HAP-1 (cell line): Measurements from ENCODE around the gene EHD4.

Experiments used
- DNase-seq, 2 experiments: peaks; one replicate each; pipeline ENCODE4 v3.0.0-alpha.2; 2016 to 2020; ENCODE audit warnings: low spot score in 2 of 2
- H3K27me3 ChIP-seq: fragments of 250-450 bp; sonication (Bioruptor Pico); 2 replicates; pipeline ENCODE4 v1.5.1; 2020; ENCODE audit warnings: low read depth, mild to moderate bottlenecking, moderate library complexity
- H3K36me3 ChIP-seq: fragments of 250-450 bp; sonication (Bioruptor Pico); replicated peaks from 2 replicates; pipeline ENCODE4 v1.5.1; 2020; ENCODE audit warnings: mild to moderate bottlenecking
- H3K4me1 ChIP-seq: fragments of 250-450 bp; sonication (Bioruptor Pico); 2 replicates; pipeline ENCODE4 v1.5.1; 2020; ENCODE audit warnings: mild to moderate bottlenecking
- H3K4me3 ChIP-seq: fragments of 250-450 bp; sonication (Bioruptor Pico); 2 replicates; pipeline ENCODE4 v1.5.1; 2020; ENCODE audit warnings: mild to moderate bottlenecking, moderate library complexity
- H3K9me3 ChIP-seq: fragments of 250-450 bp; sonication (Bioruptor Pico); 2 replicates; pipeline ENCODE4 v1.5.1; 2020; ENCODE audit warnings: mild to moderate bottlenecking, moderate library complexity
- in situ Hi-C: fragments of 300-500 bp; cut with MboI; formaldehyde crosslinking; loops from 3 replicates; pipeline ENCODE4 v1.14.3; 2020; ENCODE audit warnings: low sequenced_read_pairs, inconsistent platforms, mixed read lengths

EHD4 gene

DNA sequence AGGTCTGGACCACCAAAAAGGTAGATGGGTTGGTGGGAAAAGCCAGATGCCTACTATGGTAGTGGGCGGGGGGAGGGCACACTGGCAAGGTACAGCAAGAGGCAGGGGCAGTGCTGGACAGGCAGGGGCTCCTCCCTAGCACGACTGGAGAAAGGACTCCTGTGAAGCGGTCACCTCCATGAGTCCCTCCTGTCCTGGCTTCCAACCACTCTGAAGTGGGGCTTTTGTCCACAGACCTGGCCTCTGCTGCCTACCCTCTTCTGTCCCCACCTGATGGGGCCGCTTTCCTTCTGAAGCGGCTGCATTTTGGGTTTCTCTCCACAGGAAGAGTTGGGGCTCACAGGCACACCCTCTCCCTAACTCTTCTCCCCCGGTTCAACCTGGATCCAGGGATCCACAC lies 75.8 kb downstream of the EHD4 start:
- Histone ChIP-seq H3K27me3 (no peaks in the 10 kb centered on the region), H3K9me3 (no peaks in the 10 kb centered on the region), H3K4me3 (no peak overlapping the region), H3K4me1 (no peaks in the 10 kb centered on the region), H3K36me3 (no peaks in the 10 kb centered on the region)
- DNase-seq, result no peak
- in situ Hi-C loops, result no loop called here

DNA sequence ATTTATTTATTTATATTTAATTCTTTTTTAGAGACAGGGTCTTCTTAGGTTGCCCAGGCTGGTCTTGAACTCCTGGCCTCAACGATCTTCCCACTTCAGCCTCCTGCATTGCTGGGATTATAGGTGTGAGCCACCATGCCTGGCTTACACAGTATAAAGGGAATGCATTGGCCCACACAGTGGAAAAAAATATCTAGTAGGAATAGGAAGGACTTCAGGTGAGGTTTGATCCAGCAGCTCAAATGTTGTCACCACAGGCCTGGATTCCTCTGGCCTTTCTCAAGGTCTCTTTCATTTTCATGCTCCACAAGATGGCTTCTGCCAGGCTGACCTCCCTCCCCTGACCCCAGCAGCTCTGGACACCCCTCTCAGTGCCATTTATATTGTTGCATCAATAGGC lies 76.4 kb downstream of the EHD4 start:
- Histone ChIP-seq H3K27me3 (no peaks in the 10 kb centered on the region), H3K36me3 (no peaks in the 10 kb centered on the region), H3K9me3 (no peaks in the 10 kb centered on the region), H3K4me1 (no peaks in the 10 kb centered on the region), H3K4me3 (no peak overlapping the region)
- DNase-seq, result no peak
- in situ Hi-C loops, result no loop called here

DNA sequence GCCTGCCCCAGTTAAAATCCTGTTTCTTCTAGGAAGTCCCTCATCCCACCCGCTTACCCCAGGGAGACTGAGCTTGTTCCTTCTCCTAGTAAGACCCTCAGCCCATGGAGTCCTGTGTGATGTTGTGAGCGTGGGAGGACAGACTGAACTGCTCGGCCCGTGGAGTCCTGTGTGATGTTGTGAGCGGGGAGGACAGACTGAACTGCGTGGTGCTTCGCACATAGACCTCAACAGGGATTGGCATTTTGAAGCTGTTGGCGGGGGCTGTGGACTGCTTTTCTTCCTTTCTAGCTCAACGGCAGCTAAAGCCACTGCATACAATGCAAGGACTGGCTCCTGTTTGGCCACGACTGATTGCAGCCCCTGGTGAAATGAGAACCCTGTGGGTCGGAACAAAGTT lies 76.9 kb downstream of the EHD4 start:
- Histone ChIP-seq H3K4me3 (no peak overlapping the region), H3K4me1 (no peaks in the 10 kb centered on the region), H3K27me3 (no peaks in the 10 kb centered on the region), H3K36me3 (no peaks in the 10 kb centered on the region), H3K9me3 (no peaks in the 10 kb centered on the region)
- no peak for DNase-seq
- in situ Hi-C loops, result no loop called here

DNA sequence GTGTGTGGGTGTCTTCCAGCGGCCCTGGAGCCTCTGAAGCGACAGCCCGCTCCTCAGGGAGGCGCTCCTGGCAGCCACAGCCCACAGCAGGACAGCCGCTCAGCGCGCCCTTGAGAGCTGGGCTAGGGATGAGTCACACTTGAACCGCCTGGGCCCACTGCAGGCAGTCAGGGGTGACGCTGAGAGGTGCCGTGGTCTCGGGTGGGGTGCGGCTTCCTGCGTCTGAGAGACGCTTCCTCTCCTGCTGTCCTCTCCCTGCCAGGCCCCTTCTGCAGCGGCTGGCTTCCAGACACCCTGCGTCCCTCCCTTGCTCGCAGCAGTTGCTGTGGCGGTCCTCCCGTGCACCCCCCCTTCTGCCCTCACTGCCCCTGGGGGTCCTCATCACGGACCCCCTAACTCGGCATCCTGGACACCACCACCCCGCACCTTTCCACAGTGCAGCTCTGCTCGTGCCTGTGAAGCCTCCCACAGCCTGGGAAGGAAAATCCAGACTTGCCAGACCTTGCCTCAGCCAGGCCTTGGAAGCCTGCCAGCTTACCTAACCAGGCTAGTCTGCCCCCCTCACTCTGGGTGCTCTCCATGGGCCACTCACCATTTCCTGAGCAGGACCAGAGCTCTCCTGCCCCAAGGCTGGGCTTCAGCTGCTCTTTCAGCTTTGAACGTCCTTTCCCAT lies 77.4 kb downstream of the EHD4 start:
- DNase-seq, result no peak
- Histone ChIP-seq H3K27me3 (no peaks in the 10 kb centered on the region), H3K36me3 (no peaks in the 10 kb centered on the region), H3K9me3 (no peaks in the 10 kb centered on the region), H3K4me1 (no peaks in the 10 kb centered on the region), H3K4me3 (no peak overlapping the region)
- in situ Hi-C loops, result no loop called here

DNA sequence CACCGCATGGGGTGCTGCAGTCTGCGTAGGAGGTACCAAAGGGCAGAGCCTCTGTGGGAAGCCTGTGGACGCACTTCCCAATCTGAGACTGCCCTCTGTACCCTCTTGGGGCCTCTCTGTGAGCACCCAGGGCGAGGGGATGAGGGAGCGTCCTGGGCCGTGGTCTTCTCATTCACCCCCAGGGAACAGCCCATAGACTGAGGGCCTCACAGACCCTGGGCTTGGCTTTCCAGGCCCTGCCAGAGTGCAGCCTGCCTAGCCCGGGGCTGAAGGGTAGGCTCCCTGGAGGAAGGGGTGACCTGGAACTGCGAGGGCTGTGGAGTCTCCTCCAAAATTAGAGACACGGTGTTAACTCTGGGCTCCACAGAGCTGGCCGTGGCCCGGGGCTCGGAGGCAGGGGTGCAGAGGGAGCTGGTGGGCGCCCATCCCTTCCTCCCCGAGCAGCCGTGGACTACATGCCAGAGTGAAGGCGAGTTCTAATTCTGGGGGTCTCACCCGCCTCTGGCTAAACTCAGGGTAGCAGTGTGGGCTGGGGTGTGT lies 78.0 kb downstream of the EHD4 start:
- no peak for DNase-seq
- H3K9me3 ChIP-seq, result no peaks in the 10 kb centered on the region
- no peaks in the 10 kb centered on the region for H3K4me1 ChIP-seq
- H3K4me3 ChIP-seq, result no peak overlapping the region
- no peaks in the 10 kb centered on the region for H3K27me3 ChIP-seq
- in situ Hi-C loops, result no loop called here
- no peaks in the 10 kb centered on the region for H3K36me3 ChIP-seq

DNA sequence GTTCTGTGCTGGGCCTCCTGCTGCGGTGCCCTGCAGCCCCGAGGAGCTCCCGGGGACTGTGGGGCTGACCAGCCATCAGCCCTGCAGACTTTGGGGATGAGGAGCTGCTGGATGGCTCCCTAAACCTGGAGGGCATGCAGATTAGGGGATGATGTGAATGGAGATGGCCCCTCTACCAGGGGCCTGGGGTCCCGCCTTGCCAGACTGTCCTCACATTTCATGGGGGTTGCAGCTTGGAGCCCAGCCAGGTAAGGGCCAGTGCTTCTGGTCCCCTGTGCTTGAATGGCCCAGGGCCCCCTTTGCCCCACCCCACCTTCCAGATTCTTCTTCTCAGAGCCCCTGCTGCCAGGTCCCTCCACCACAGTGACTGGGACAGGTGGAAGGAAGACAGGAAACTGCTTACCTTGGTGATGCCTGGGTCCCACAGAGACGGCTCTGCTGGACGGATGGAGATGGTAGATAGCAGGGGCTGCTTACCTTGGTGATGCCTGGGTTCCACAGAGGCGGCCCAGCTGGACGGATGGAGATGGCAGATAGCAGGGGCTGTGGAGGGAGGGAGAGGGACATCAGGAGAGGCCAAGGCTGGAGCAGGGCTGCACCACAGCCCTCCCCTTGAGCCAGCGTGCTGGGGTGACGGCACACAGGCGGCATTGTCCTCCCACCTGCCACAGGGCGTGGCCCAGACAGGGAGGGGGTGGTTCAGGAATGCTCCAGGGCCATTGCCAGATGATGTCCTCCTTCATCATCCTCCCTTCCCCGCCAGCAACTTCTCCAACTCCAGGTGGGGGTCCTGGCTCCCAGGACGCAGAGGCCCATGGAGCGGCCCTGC lies 78.7 kb downstream of the EHD4 start, which contains the start of gene SPTBN5:
Gene SPTBN5, minus strand, starts transcription at position 632 of the 829 bp plus-strand sequence. Its CDS starts 556 bp downstream, at position 76.
- in situ Hi-C loops, result no loop called here
- no peaks in the 10 kb centered on the region for H3K4me1 ChIP-seq

DNA sequence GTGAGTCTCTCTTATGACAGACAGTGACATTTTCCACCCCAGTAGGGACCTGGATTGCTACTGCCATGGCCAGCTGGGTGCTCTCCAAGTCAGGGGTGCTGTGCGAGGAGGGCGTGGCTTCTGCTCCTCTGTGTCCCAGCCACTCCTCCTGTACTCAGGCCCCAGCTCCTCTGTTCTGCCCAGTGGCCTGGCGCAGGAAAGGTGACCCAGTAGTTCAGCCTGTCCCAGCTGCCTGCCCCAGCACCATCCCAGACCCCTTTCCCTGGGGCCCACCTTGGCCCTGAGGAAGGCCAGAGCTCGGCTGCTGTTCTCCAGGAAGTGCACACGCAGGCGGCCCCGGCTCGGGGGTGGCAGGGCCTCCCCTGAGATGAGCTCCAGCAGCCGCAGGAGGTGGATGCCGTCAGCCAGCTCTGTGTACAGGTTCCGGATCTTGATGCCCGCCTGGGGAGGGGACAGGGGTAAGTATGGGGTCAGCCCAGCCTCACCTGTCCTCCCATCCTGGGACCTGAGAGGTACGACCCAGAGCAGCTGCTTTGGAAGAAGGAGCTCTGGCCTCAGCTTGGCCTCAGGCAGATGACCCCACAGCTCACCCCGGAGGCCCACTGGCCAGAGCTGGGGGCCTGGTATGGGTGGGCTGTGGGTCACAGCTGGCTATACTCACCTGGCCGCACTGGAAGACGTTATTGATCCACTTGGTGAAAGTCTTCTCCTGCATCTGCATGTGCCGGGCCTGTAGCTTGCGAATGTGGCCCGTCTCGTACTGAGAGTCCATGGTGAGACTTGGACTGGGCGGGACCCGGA lies 79.5 kb downstream of the EHD4 start:
- no peak for DNase-seq
- Histone ChIP-seq H3K4me1 (no peaks in the 10 kb centered on the region), H3K9me3 (no peaks in the 10 kb centered on the region), H3K4me3 (no peak overlapping the region), H3K27me3 (no peaks in the 10 kb centered on the region), H3K36me3 (no peaks in the 10 kb centered on the region)
- in situ Hi-C loops, result no loop called here

More for the DNA sequence above, 78.7 kb downstream of the EHD4 start, which contains the start of gene SPTBN5:
- Histone ChIP-seq H3K4me3 (no peak within 1 kb of the TSS), H3K36me3 (no peaks in the 10 kb centered on the region), H3K27me3 (no peaks in the 10 kb centered on the region), H3K9me3 (no peaks in the 10 kb centered on the region)
- no peak for DNase-seq

DNA sequence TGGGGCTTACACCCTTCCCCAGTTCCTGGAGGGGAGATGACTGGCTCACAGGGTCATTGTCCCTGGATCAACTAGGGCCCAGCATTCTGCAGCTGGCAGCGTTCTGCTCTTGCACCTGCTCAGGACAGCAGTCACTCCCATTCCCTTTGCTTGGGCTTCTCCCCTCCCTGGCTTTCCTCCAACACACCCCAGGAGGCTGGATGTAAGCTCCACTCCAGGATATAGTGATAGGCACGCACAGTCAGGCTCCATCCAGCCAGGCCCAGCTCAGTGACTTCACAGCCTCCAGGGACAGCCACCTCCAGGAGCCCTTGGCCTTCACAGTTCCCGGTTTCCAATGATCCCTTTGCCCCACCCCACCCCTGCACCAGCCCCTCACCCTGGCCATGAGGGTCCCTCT lies 80.4 kb downstream of the EHD4 start:
- no peaks in the 10 kb centered on the region for H3K27me3 ChIP-seq
- H3K36me3 ChIP-seq, result no peaks in the 10 kb centered on the region
- no peaks in the 10 kb centered on the region for H3K4me1 ChIP-seq
- H3K9me3 ChIP-seq, result no peaks in the 10 kb centered on the region
- no peak for DNase-seq
- no peak overlapping the region for H3K4me3 ChIP-seq
- in situ Hi-C loops, result no loop called here

DNA sequence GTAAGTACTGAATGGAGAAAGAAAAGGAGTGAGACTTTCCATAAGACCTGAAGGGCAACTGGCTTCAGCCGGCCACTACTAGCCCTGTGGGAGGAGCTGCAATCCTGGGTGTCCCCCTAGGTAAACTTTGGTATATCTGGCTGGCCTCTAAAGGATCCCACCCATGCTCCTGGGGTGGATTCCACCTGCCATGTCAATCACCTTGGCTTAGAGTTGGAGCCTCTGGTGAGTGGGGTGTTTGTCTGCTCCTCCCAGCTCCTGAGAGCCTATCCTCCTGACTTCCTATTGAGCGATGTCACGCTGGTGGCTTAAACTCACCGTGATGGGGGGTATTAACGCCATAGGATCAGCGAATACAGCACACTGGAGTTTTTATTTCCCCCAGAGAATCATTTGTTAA lies 81.1 kb downstream of the EHD4 start:
- no peaks in the 10 kb centered on the region for H3K36me3 ChIP-seq

DNA sequence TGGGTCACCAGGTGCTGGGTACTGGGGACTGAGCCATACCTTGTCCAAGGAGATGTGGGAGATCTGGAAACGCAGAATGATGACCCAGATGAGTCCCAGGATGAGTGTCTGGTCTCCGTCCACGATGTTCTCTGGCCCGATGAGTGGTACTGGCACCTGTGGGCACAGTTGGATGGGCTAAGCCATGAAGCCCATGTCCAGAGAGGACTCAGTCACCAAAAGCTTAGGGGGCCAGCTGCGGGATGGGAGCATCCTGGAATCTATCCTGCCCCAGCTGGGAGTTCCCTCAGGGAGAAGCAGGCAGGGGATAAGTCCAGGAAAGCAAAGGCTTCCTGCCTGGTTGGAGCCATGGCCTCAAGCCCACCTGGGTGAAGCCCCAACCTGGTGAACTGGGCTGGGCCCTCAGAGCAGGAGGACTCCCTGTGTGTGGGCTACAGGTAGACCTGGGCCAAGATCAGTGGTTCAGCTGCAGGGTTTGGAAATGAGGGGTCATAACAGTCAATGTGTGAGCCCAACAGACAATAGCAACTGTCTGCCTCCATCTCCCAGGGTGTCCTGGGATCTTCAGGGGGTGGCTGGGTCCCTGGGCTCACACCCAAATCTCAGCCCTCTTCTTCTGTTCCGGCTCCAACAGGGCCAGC lies 82.2 kb downstream of the EHD4 start:
- H3K27me3 ChIP-seq, result no peaks in the 10 kb centered on the region
- in situ Hi-C loops, result no loop called here
- H3K9me3 ChIP-seq, result no peaks in the 10 kb centered on the region
- H3K4me1 ChIP-seq, result no peaks in the 10 kb centered on the region
- no peaks in the 10 kb centered on the region for H3K36me3 ChIP-seq
- no peak for DNase-seq
- no peak overlapping the region for H3K4me3 ChIP-seq

More for the DNA sequence above, 81.1 kb downstream of the EHD4 start:
- Histone ChIP-seq H3K4me1 (no peaks in the 10 kb centered on the region), H3K27me3 (no peaks in the 10 kb centered on the region), H3K9me3 (no peaks in the 10 kb centered on the region), H3K4me3 (no peak overlapping the region)
- in situ Hi-C loops, result no loop called here
- DNase-seq, result no peak

DNA sequence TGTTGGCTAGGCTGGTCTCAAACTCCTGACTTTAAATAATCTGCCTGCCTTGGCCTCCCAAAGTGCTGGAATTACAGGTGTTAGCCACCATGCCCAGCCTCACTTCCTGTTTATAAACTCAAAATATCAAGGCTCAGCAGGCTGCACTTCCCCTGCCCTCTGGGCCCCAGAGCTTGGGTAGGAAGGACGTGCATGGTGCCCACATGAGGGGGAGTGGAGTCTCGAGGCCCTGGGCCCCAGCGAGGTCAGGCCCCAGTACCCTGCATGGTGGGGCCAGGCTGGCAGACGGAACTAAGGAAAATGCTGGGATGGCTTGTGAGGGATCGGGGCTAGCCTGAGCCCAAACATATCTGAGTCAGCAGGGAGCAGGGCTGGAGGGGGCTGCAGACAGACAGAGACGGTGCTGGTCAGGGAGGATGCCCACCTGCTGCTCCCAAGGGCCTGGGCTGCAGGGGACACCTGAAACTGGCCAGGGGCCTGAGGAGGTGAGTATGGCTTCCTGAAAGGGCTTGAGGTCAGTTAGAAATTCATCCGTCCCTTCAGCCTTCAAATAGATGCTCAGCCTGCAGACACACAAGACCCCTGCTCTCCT lies 83.6 kb downstream of the EHD4 start:
- Histone ChIP-seq H3K27me3 (no peaks in the 10 kb centered on the region), H3K4me3 (no peak overlapping the region), H3K9me3 (no peaks in the 10 kb centered on the region), H3K4me1 (no peaks in the 10 kb centered on the region), H3K36me3 (no peaks in the 10 kb centered on the region)
- in situ Hi-C loops, result no loop called here
- no peak for DNase-seq

DNA sequence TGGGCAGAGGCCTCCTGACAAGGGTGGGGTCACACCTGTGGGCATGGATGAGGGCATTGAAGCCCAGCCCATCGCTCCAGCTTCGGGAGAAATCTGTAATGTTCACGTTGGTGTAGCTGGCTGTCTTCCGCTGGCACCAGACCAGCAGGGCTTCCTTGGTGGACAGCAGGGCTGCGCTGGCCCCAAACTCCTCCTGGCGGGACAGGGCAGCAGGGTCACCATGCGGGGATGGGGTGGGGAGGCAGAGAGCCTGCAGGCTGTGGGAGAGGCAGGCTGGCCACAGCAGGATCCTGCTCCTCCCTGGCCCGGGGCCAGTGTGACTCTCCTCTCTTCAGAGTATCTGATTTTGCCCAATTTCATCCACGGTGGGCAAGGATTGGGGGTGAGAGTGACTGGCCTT lies 84.5 kb downstream of the EHD4 start:
- Histone ChIP-seq H3K36me3 (no peaks in the 10 kb centered on the region), H3K27me3 (no peaks in the 10 kb centered on the region), H3K4me1 (no peaks in the 10 kb centered on the region), H3K9me3 (no peaks in the 10 kb centered on the region), H3K4me3 (no peak overlapping the region)
- no peak for DNase-seq
- in situ Hi-C loops, result no loop called here

DNA sequence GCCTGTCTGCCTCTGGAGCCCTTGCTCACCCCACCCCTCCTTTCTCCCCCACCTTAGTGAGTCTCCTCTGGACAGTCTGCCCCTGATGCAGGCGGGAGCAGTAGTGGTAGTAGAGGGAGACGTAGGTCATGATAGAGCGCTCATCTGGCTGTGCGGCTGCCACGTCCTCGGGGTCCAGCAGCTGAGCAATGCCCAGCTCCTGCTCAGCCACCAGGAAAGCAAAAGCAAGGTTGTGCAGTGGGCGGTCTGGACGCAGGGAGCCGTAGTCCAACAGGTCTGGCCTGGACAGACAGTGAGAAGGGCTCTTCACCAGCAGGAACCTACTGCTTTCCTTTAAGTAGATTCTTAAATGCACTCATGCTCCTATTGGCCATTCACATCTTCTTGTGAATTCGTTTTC lies 85.2 kb downstream of the EHD4 start:
- no peaks in the 10 kb centered on the region for H3K4me1 ChIP-seq
- H3K4me3 ChIP-seq, result no peak overlapping the region
- H3K27me3 ChIP-seq, result no peaks in the 10 kb centered on the region
- H3K36me3 ChIP-seq, result no peaks in the 10 kb centered on the region
- H3K9me3 ChIP-seq, result no peaks in the 10 kb centered on the region
- no peak for DNase-seq
- in situ Hi-C loops, result no loop called here
